Hematopoietic multipotent progenitor cell (in vitro differentiated cells): Measurements from ENCODE around the gene COL15A1. TPM values are rescaled to one million over a fixed set of nuclear protein-coding genes. Genes with fewer than 3 reads are reported as not detected.
"Not testable (repeated sequence)": the region's sequence is repeated elsewhere in the genome, so short reads cannot be mapped to it uniquely, and the experiment has no call there.

Source experiments
- DNase-seq, 3 donors: peaks; one replicate each; pipeline ENCODE4 v3.0.0-alpha.2; 2011 to 2015; ENCODE audit warnings: low read depth in 2 of 3, low spot score in 2 of 3
- total RNA-seq: library from RNA; depleted of rRNA; stranded (reverse); fragments of >200 nt; gene quantifications from one replicate; pipeline ENCODE4 v1.2.3, GENCODE V29; 2012

COL15A1 gene
- total RNA-seq, 1 donor: under 0.01 TPM

- no peak for DNase-seq
Observed at GRCh38 chr9:99008203-99008602, 64.5 kb downstream of the COL15A1 start.

- not testable (repeated sequence) for DNase-seq
Observed at GRCh38 chr9:99010393-99010792, 66.7 kb downstream of the COL15A1 start.

GRCh38 chr9:99011161-99011709 lies 67.5 kb downstream of the COL15A1 start:
- peak in 1 of 3 donors; percentile 35 for DNase-seq

- DNase-seq: no peak
Observed at GRCh38 chr9:99012957-99013512, 69.3 kb downstream of the COL15A1 start.

GRCh38 chr9:99013550-99013949 lies 69.8 kb downstream of the COL15A1 start:
- peak in 1 of 3 donors; percentile 18 for DNase-seq

GRCh38 chr9:99015448-99015847 lies 71.7 kb downstream of the COL15A1 start:
- DNase-seq: no peak

- no peak for DNase-seq
Observed at GRCh38 chr9:99015890-99016289, 72.2 kb downstream of the COL15A1 start.

- DNase-seq: no peak
Observed at GRCh38 chr9:99016681-99017387, 73.1 kb downstream of the COL15A1 start.

GRCh38 chr9:99018653-99019052 lies 74.9 kb downstream of the COL15A1 start:
- DNase-seq: no peak

GRCh38 chr9:99019510-99020331 lies 76.0 kb downstream of the COL15A1 start:
- DNase-seq: no peak

- DNase-seq: no peak
Observed at GRCh38 chr9:99020786-99021436, 77.2 kb downstream of the COL15A1 start.

GRCh38 chr9:99021512-99021911 lies 77.8 kb downstream of the COL15A1 start:
- DNase-seq: no peak

- no peak for DNase-seq
Observed at GRCh38 chr9:99023231-99023630, 79.5 kb downstream of the COL15A1 start.

GRCh38 chr9:99023831-99024230 lies 80.1 kb downstream of the COL15A1 start:
- DNase-seq: no peak

- no peak for DNase-seq
Observed at GRCh38 chr9:99024959-99025358, 81.3 kb downstream of the COL15A1 start.

GRCh38 chr9:99025616-99026270 lies 82.0 kb downstream of the COL15A1 start:
- no peak for DNase-seq

GRCh38 chr9:99026271-99026955 lies 82.7 kb downstream of the COL15A1 start:
- no peak for DNase-seq

- DNase-seq: no peak
Observed at GRCh38 chr9:99026956-99027298, 83.2 kb downstream of the COL15A1 start.

- DNase-seq: no peak
Observed at GRCh38 chr9:99027443-99027842, 83.7 kb downstream of the COL15A1 start.

GRCh38 chr9:99029083-99029645 lies 85.5 kb downstream of the COL15A1 start:
- DNase-seq: no peak
